Renal pelvis (tissue), 4 donors: ENCODE data around the gene ELFN2. TPM values are rescaled to one million over a fixed set of nuclear protein-coding genes. Genes with fewer than 3 reads are reported as not detected.
"Not testable (repeated sequence)": the region's sequence is repeated elsewhere in the genome, so short reads cannot be mapped to it uniquely, and the experiment has no call there.

ENCODE experiments used
- DNase-seq: peaks from one replicate; pipeline ENCODE4 v3.0.0-alpha.2; 2013
- polyA plus RNA-seq, 3 donors: library from polyadenylated mRNA; unstranded; fragments of 120-200 nt; gene quantifications; one replicate each; pipeline ENCODE4 v1.2.1, GENCODE V29; 2013; ENCODE audit not compliant: insufficient read length in 3 of 3

Gene ELFN2
- polyA plus RNA-seq, 3 donors: 1.5 to 2.7 (median 1.6) TPM

GRCh38 chr22:37334859-37335805 lies 92.1 kb downstream of the ELFN2 start:
- DNase-seq: no peak

- DNase-seq: no peak
Observed at GRCh38 chr22:37334461-37334858, 92.8 kb downstream of the ELFN2 start.

- DNase-seq: no peak
Observed at GRCh38 chr22:37333724-37334460, 93.4 kb downstream of the ELFN2 start.

- no peak for DNase-seq
Observed at GRCh38 chr22:37331856-37332536, 95.3 kb downstream of the ELFN2 start.

GRCh38 chr22:37331034-37331428 lies 96.2 kb downstream of the ELFN2 start:
- no peak for DNase-seq

GRCh38 chr22:37330200-37331033 lies 96.9 kb downstream of the ELFN2 start:
- peak; percentile 78 for DNase-seq

GRCh38 chr22:37329238-37330140 lies 97.8 kb downstream of the ELFN2 start:
- no peak for DNase-seq

- not testable (repeated sequence) for DNase-seq
Observed at GRCh38 chr22:37328538-37329237, 98.6 kb downstream of the ELFN2 start.

- no peak for DNase-seq
Observed at GRCh38 chr22:37328017-37328416, 99.3 kb downstream of the ELFN2 start.

GRCh38 chr22:37326726-37327125 lies 100.6 kb downstream of the ELFN2 start:
- no peak for DNase-seq

- DNase-seq: no peak
Observed at GRCh38 chr22:37325039-37325395, 102.3 kb downstream of the ELFN2 start.

GRCh38 chr22:37324340-37325038 lies 102.8 kb downstream of the ELFN2 start:
- no peak for DNase-seq

GRCh38 chr22:37320726-37321677 lies 106.3 kb downstream of the ELFN2 start:
- DNase-seq: no peak

- no peak for DNase-seq
Observed at GRCh38 chr22:37319469-37319868, 107.8 kb downstream of the ELFN2 start.

GRCh38 chr22:37318364-37319109 lies 108.7 kb downstream of the ELFN2 start:
- DNase-seq: no peak
